K562 (cell line): Measurements from ENCODE around the gene GABRR2. TPM values are rescaled to one million over a fixed set of nuclear protein-coding genes. Genes with fewer than 3 reads are reported as not detected.
A peak's percentile ranks its signal among the peaks of the same experiment; 100 is the strongest.

ENCODE experiments used
- CHD1 ChIP-seq: fragments of 200-600 bp; sonication (generic); IDR thresholded peaks from one replicate; pipeline ENCODE4 v1.6.1; 2012; ENCODE audit warnings: mild to moderate bottlenecking, moderate library complexity, low read length, inconsistent platforms
- CREM ChIP-seq: IDR thresholded peaks from 2 replicates; pipeline ENCODE4 v1.6.1; 2014; ENCODE audit warnings: antibody characterized with exemption, low read depth
- FIP1L1 ChIP-seq: fragments of 200-400 bp; formaldehyde crosslinking; IDR thresholded peaks from 2 replicates; pipeline ENCODE4 v1.6.1; 2018; ENCODE audit warnings: mild to moderate bottlenecking, low read depth, low read length; ENCODE audit not compliant: poor library complexity, severe bottlenecking
- FOXM1 ChIP-seq, 2 experiments: fragments of 450-650 bp in 1 of 2; sonication (generic) in 1 of 2; formaldehyde crosslinking in 1 of 2; IDR thresholded peaks; 2 replicates each; pipeline versions ENCODE4 v1.6.1 to v1.9.0; 2017 to 2022; ENCODE audit warnings: low read depth in 2 of 2, mild to moderate bottlenecking in 2 of 2, missing genetic modification reagents in 1 of 2, moderate library complexity in 1 of 2
- FOXP1 ChIP-seq: sonication (generic); formaldehyde crosslinking; IDR thresholded peaks from 2 replicates; pipeline ENCODE4 v1.8.0; 2022; ENCODE audit warnings: mild to moderate bottlenecking, missing genetic modification reagents
- GATA2 ChIP-seq: sonication (generic); formaldehyde crosslinking; IDR thresholded peaks from 2 replicates; pipeline ENCODE4 v1.4.0; 2020; ENCODE audit warnings: mild to moderate bottlenecking, missing genetic modification reagents
- HMGN3 ChIP-seq: IDR thresholded peaks from 2 replicates; pipeline ENCODE4 v1.6.1; 2011; ENCODE audit warnings: borderline replicate concordance, low read depth, mild to moderate bottlenecking, mixed read lengths, low read length; ENCODE audit not compliant: insufficient read length; ENCODE audit errors: extremely low read depth
- JUND ChIP-seq, 2 experiments: IDR thresholded peaks; 2 replicates in 1 of 2; 3 replicates in 1 of 2; pipeline ENCODE4 v1.6.1; 2011; ENCODE audit warnings: borderline replicate concordance in 2 of 2, low read depth in 2 of 2, low read length in 2 of 2, improper control_type of control experiment in 1 of 2, missing biosample characterization in 1 of 2, missing genetic modification characterization in 1 of 2, missing genetic modification reagents in 1 of 2
- KDM5B ChIP-seq: fragments of 200-600 bp; sonication (generic); IDR thresholded peaks from 2 replicates; pipeline ENCODE4 v1.6.1; 2012; ENCODE audit warnings: low read depth, mild to moderate bottlenecking, moderate library complexity, low read length, control low read depth, inconsistent platforms; ENCODE audit not compliant: insufficient replicate concordance
- MYBL2 ChIP-seq, 2 experiments: fragments of 450-650 bp in 1 of 2; sonication (generic) in 1 of 2; formaldehyde crosslinking in 1 of 2; IDR thresholded peaks; 2 replicates each; pipeline versions ENCODE4 v1.6.1 to v1.8.1; 2017 to 2022; ENCODE audit warnings: borderline replicate concordance in 1 of 2, inconsistent platforms in 1 of 2, low read depth in 1 of 2, mild to moderate bottlenecking in 1 of 2, missing genetic modification reagents in 1 of 2, moderate library complexity in 1 of 2
- NCOA6 ChIP-seq: fragments of 450-650 bp; IDR thresholded peaks from 2 replicates; pipeline ENCODE4 v1.6.1; 2017; ENCODE audit warnings: mild to moderate bottlenecking
- STAG1 ChIP-seq: sonication (generic); formaldehyde crosslinking; IDR thresholded peaks from 2 replicates; pipeline ENCODE4 v1.5.0; 2020; ENCODE audit warnings: missing genetic modification reagents, borderline replicate concordance
- TCF3 ChIP-seq: sonication (generic); formaldehyde crosslinking; IDR thresholded peaks from 2 replicates; pipeline ENCODE4 v1.4.0; 2020; ENCODE audit warnings: mild to moderate bottlenecking, missing genetic modification reagents
- ZNF431 ChIP-seq: sonication (generic); formaldehyde crosslinking; IDR thresholded peaks from 2 replicates; pipeline ENCODE4 v1.8.0; 2022; ENCODE audit warnings: mild to moderate bottlenecking, missing genetic modification reagents
- ZNF76 ChIP-seq: fragments of 250-450 bp; sonication (Bioruptor Pico); IDR thresholded peaks from 2 replicates; pipeline ENCODE4 v1.4.0; 2020; ENCODE audit warnings: mild to moderate bottlenecking, moderate library complexity, borderline replicate concordance
- polyA plus RNA-seq, 8 experiments: library from polyadenylated mRNA; depleted of rRNA in 4 of 8; stranded (reverse) in 5 of 8; unstranded in 3 of 8; fragments of >200 nt; fragmentation: Nextera tagmentation in 2 of 8; fragmentation: Illumina TruSeq in 1 of 8; extraction: Ambion mirVana in 2 of 8; extraction: Trizol in 1 of 8; gene quantifications; 2 replicates each; pipeline versions ENCODE4 v1.2.1 to v1.2.3, GENCODE V29; 2011 to 2014; ENCODE audit warnings: inconsistent platforms in 1 of 8, missing spikeins in 1 of 8
- total RNA-seq, 7 experiments: library from RNA; depleted of rRNA in 6 of 7; stranded (reverse); fragments of >200 nt in 6 of 7; fragmentation: Illumina TruSeq in 2 of 7; extraction: Trizol in 2 of 7; gene quantifications; 2 replicates each; pipeline versions ENCODE4 v1.2.1 to v1.2.3, GENCODE V29; 2011 to 2021; ENCODE audit warnings: low replicate concordance in 1 of 7
- TF ChIP-seq, protein P1 (sequence below): sonication (generic); formaldehyde crosslinking; IDR thresholded peaks from 2 replicates; pipeline ENCODE4 v1.8.1; 2023; ENCODE audit warnings: mild to moderate bottlenecking, missing genetic modification reagents, moderate library complexity
- TF ChIP-seq, protein P2 (sequence below): fragments of 250-450 bp; sonication (Bioruptor Pico); IDR thresholded peaks from 2 replicates; pipeline ENCODE4 v1.4.0; 2020; ENCODE audit warnings: mild to moderate bottlenecking
- TF ChIP-seq, protein P3 (sequence below): conservative IDR thresholded peaks from 2 replicates; pipeline ENCODE4 v1.6.1; 2011; ENCODE audit warnings: low read depth, mild to moderate bottlenecking, low read length; ENCODE audit not compliant: control insufficient read depth

GABRR2 gene
- total and polyA plus RNA-seq, 9 of the 15 experiments (the other 6 are each of a cell fraction or from before 2014, with no cell fraction given), result 0.09 to 0.13 (median 0.10) TPM; not detected in 6

DNA sequence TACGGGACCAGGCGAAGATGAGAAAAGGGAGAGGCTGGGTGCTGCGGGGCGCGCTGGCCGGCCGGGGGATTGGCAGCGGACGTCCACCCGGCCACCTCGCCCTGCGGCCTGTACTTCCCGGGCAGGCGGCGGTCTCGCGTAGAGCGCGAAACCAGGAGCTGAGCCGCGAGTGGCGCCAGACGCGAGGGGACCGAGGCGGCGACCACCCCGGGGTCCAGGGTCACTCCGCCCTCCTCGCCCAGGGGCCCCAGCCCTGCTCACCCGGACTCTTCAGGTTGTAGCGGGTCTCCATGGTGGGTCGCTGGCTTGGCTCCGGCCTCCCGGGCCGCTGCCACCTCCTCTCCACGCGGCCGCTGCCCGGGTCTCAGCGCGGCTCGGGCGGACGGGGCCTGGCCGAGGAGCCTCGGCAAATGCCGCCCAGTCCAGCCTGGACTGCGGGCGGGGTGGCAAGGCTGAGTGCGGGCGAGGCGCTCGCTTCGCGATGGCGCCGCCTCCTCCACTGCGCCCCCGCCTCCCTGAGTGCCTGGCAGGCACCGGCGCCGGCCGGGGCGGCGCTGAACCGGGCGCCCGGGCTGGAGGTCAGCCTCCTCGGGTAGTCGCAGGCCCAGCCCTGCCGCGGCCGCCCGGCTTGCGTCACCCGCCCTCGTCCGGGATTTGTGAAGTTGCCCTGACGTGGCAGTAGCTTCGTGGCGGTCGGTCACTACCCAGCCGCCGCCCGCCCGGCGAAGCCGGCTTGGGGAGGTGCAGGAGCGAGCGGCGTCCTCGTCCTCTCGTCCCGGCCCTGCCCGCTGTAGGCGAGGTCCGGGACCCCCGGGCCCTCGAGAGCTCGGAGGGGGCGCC is 37.4 kb upstream of the GABRR2 start, which contains the start of gene UBE2J1 (continued):
- TF ChIP-seq FOXP1 (peak; percentile 45; the same call in 1 of the 2 replicates), CREM (peak; percentile 89), TCF3 (CRISPR knock-in tag) (0 out of 2 replicates have a peak, but pooled peaks have one; percentile 29), NCOA6 (no peak), FOXM1 (IDR thresholded peaks at IDR 0.05; ENCODE audit: low read depth) (no peak), FOXM1 (CRISPR knock-in tag; IDR thresholded peaks at IDR 0.05; ENCODE audit: low read depth) (peak; percentile 48; the same call in 1 of the 2 replicates), STAG1 (peak; percentile 39), MYBL2 (IDR thresholded peaks at IDR 0.05; ENCODE audit: low read depth) (no peak), MYBL2 (CRISPR knock-in tag; IDR thresholded peaks at IDR 0.05; ENCODE audit: borderline replicate concordance) (no peak), CHD1 (peak; percentile 96), GATA2 (0 out of 2 replicates have a peak, but pooled peaks have one; percentile 17), ZNF431 (CRISPR knock-in tag) (peak; percentile 51), FIP1L1 (peak; percentile 95), KDM5B (peak; percentile 92), HMGN3 (peak; percentile 85), JUND (IDR thresholded peaks at IDR 0.05; ENCODE audit: borderline replicate concordance, low read depth, low read length) (peak; percentile 68), JUND (tag; IDR thresholded peaks at IDR 0.05; ENCODE audit: borderline replicate concordance, low read depth, low read length) (peak; percentile 46; the same call in 1 of the 3 replicates), ZNF76 (no peak)
- TF ChIP-seq, protein P1, sequence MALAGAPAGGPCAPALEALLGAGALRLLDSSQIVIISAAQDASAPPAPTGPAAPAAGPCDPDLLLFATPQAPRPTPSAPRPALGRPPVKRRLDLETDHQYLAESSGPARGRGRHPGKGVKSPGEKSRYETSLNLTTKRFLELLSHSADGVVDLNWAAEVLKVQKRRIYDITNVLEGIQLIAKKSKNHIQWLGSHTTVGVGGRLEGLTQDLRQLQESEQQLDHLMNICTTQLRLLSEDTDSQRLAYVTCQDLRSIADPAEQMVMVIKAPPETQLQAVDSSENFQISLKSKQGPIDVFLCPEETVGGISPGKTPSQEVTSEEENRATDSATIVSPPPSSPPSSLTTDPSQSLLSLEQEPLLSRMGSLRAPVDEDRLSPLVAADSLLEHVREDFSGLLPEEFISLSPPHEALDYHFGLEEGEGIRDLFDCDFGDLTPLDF (CRISPR knock-in tag), result peak; percentile 52; the same call in 1 of the 2 replicates
- TF ChIP-seq, protein P2, sequence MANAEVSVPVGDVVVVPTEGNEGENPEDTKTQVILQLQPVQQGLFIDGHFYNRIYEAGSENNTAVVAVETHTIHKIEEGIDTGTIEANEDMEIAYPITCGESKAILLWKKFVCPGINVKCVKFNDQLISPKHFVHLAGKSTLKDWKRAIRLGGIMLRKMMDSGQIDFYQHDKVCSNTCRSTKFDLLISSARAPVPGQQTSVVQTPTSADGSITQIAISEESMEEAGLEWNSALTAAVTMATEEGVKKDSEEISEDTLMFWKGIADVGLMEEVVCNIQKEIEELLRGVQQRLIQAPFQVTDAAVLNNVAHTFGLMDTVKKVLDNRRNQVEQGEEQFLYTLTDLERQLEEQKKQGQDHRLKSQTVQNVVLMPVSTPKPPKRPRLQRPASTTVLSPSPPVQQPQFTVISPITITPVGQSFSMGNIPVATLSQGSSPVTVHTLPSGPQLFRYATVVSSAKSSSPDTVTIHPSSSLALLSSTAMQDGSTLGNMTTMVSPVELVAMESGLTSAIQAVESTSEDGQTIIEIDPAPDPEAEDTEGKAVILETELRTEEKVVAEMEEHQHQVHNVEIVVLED (CRISPR knock-in tag), result peak; percentile 39; the same call in 1 of the 2 replicates
- TF ChIP-seq, protein P3, sequence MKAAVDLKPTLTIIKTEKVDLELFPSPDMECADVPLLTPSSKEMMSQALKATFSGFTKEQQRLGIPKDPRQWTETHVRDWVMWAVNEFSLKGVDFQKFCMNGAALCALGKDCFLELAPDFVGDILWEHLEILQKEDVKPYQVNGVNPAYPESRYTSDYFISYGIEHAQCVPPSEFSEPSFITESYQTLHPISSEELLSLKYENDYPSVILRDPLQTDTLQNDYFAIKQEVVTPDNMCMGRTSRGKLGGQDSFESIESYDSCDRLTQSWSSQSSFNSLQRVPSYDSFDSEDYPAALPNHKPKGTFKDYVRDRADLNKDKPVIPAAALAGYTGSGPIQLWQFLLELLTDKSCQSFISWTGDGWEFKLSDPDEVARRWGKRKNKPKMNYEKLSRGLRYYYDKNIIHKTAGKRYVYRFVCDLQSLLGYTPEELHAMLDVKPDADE, result peak; percentile 56; the same call in 1 of the 2 replicates
